ENCODE data around the gene ARL8B.
A peak's percentile ranks its signal among the peaks of the same experiment; 100 is the strongest.

Gene ARL8B

DNA sequence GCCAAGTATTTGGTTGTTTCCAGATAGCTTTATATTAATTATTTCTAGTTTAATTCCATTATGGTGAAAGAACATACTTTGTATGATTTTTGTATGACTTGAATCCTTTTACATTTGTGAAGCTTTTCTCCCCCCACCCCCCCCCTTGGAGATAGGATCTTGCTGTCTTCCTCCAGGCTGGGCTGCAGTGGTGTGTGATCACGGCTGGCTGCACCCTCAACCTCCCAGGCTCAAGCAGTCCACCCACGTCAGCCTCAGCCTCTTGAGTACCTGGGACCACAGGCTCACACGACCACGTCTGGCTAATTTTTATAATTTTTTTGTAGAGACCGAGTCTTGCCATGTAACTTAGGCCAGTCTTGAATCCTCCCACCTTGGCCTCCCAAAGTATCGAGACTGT lies 29.5 kb downstream of the ARL8B start:
- H3K9ac ChIP-seq (ENCODE audit: low read depth, low read length): no peak overlapping the region
- H3K27me3 ChIP-seq (ENCODE audit: control insufficient read depth, insufficient read depth, low read length): no peaks in the 10 kb centered on the region
- H3K4me1 ChIP-seq (ENCODE audit: control insufficient read depth, insufficient read depth, low read length): no peaks in the 10 kb centered on the region
- H3K4me3 ChIP-seq (ENCODE audit: low read length): no peak overlapping the region
- no peaks in the 10 kb centered on the region for H3K36me3 ChIP-seq (ENCODE audit: insufficient read depth, low read length)
- no peaks in the 10 kb centered on the region for H3K9me3 ChIP-seq (replicated peaks; ENCODE audit: low read length)
- no peak overlapping the region for H3K4me2 ChIP-seq (ENCODE audit: low read length)

DNA sequence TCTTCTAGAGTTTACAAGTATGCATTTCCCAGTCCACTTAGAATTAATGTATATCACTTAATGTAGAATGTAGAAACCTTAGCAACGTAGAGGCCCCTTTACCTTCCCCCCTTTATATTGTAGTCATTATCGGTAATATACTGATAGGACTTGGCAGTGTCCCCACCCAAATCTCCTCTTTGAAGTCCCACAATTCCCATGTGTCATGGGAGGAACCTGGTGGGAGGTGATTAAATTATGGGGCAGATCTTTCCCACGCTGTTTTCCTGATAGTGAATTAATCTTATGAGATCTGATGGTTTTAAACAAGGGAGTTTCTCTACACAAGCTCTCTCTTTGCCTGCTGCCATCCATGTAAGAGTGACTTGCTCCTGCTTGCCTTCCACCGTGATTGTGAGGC lies 31.0 kb downstream of the ARL8B start:
- no peaks in the 10 kb centered on the region for H3K27me3 ChIP-seq (ENCODE audit: control insufficient read depth, insufficient read depth, low read length)
- H3K4me3 ChIP-seq (ENCODE audit: low read length): no peak overlapping the region
- H3K9me3 ChIP-seq (replicated peaks; ENCODE audit: low read length): no peaks in the 10 kb centered on the region
- no peaks in the 10 kb centered on the region for H3K36me3 ChIP-seq (ENCODE audit: insufficient read depth, low read length)
- no peak overlapping the region for H3K9ac ChIP-seq (ENCODE audit: low read depth, low read length)
- no peaks in the 10 kb centered on the region for H3K4me1 ChIP-seq (ENCODE audit: control insufficient read depth, insufficient read depth, low read length)
- H3K4me2 ChIP-seq (ENCODE audit: low read length): no peak overlapping the region

DNA sequence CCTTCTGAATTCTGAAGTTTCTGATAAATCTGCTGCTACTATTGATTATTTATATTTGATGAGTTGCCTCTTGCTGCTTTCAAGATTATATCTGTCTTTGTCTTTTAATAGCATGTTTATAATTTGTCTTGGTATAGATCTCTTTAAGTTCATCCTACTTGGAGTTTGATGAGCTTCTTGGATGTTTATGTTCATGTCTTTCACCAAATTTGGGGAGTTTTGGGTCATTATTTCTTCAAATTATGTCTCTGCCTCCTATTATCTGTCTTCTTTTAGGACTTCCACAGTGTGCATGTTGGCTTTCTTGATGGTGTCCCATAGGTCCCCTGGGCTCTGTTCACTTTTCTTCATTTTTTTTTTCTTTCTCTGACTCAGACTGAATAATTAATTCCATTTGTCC lies 33.1 kb downstream of the ARL8B start:
- Histone ChIP-seq H3K9ac (ENCODE audit: low read depth, low read length) (no peak overlapping the region), H3K27me3 (ENCODE audit: control insufficient read depth, insufficient read depth, low read length) (no peaks in the 10 kb centered on the region), H3K4me1 (ENCODE audit: control insufficient read depth, insufficient read depth, low read length) (peaks cover under 1% of the 10 kb centered on the region), H3K9me3 (replicated peaks; ENCODE audit: low read length) (no peaks in the 10 kb centered on the region), H3K36me3 (ENCODE audit: insufficient read depth, low read length) (no peaks in the 10 kb centered on the region), H3K4me3 (ENCODE audit: low read length) (no peak overlapping the region), H3K4me2 (ENCODE audit: low read length) (no peak overlapping the region)

DNA sequence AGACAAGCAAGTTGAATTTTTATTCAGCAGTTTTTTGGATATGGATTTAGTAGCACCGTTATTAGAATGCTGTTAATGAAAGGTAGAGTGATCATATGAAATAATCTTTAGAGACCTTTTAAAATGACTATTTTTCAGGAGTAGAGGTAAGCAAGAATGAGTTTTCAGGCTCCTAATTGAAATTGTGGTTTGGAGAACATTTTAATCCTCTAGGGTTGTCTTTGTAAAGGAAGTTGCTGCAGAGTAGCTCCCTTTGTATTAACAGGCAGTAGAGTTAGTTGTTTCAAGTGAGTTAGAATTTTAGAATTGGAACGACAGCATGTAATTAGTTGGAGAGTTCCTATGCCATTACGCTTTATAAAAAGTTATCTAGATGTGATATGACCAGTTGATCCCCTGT lies 38.2 kb downstream of the ARL8B start:
- Histone ChIP-seq H3K9ac (ENCODE audit: low read depth, low read length) (no peak overlapping the region), H3K4me2 (ENCODE audit: low read length) (no peak overlapping the region), H3K27me3 (ENCODE audit: control insufficient read depth, insufficient read depth, low read length) (no peaks in the 10 kb centered on the region), H3K36me3 (ENCODE audit: insufficient read depth, low read length) (no peaks in the 10 kb centered on the region), H3K4me3 (ENCODE audit: low read length) (no peak overlapping the region), H3K9me3 (replicated peaks; ENCODE audit: low read length) (no peaks in the 10 kb centered on the region), H3K4me1 (ENCODE audit: control insufficient read depth, insufficient read depth, low read length) (peaks cover 26% of the 10 kb centered on the region)

DNA sequence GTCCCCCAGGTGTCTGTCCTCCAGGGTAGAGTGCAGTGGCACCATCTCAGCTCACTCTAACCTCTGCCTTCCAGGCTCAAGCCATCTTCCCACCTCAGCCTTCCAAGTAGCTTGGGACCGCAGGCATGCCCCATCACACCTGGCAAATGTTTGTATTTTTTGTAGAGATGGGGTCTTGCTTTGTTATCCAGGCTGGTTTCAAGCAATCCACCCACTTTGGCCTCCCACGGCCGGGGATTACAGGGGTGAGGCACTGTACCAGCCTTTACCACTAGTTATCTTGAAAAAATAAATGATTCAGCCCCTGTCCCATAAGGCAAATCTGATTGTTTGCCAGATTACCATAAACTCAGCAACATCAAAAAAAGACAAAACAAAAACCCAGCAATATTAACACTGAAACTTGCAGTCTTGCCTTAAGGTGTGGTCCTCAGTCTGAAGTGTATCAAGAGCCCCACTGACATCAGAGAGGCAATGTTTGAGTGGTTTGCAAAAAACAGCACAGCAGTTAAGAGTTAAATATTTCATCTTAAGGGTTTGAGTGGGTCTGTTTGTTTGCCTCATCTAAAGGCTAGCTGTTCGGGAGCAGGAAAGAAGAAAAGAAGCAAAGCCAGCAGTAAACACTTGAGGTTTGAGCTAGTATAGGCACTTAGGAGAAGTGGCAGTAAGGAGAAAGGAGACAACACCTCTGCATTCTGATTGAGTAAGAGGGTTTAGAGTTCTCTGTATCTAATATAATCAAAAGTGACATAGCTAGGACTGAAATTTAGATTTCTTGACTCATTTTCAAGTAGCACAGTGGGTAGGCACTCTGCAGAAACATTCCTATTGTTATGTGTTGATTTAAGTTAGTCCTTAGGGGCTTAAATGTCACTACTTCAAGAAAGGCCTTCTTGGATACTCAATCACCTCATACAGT lies 39.1 kb downstream of the ARL8B start:
- H3K36me3 ChIP-seq (ENCODE audit: insufficient read depth, low read length): no peaks in the 10 kb centered on the region
- no peak overlapping the region for H3K9ac ChIP-seq (ENCODE audit: low read depth, low read length)
- no peaks in the 10 kb centered on the region for H3K27me3 ChIP-seq (ENCODE audit: control insufficient read depth, insufficient read depth, low read length)
- H3K4me1 ChIP-seq (ENCODE audit: control insufficient read depth, insufficient read depth, low read length): peaks cover 26% of the 10 kb centered on the region
- no peaks in the 10 kb centered on the region for H3K9me3 ChIP-seq (replicated peaks; ENCODE audit: low read length)
- H3K4me2 ChIP-seq (ENCODE audit: low read length): peak overlapping the region; percentile 20
- H3K4me3 ChIP-seq (ENCODE audit: low read length): no peak overlapping the region

DNA sequence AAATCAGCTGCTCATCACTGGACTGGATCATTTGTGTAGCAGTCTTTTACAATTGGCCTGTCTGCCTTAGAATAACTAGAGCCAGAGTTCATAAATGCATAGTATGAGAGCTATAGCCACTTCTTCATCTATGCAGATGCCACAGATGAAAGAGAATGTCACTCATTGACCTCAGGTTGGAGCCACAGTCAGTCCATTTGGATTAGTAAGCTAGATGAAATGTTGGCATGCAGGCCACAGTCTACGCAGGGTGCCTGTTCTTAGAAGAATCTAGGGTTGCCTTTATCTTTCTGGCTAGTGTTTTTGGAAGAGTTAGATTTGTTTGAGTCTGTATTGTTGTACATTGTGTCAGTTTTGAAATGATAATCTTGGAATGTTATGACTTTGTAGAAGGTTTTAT lies 40.0 kb downstream of the ARL8B start:
- no peaks in the 10 kb centered on the region for H3K9me3 ChIP-seq (replicated peaks; ENCODE audit: low read length)
- no peaks in the 10 kb centered on the region for H3K36me3 ChIP-seq (ENCODE audit: insufficient read depth, low read length)
- no peaks in the 10 kb centered on the region for H3K27me3 ChIP-seq (ENCODE audit: control insufficient read depth, insufficient read depth, low read length)
- no peak overlapping the region for H3K9ac ChIP-seq (ENCODE audit: low read depth, low read length)
- H3K4me3 ChIP-seq (ENCODE audit: low read length): no peak overlapping the region
- H3K4me1 ChIP-seq (ENCODE audit: control insufficient read depth, insufficient read depth, low read length): peaks cover 26% of the 10 kb centered on the region
- peak overlapping the region; percentile 8 for H3K4me2 ChIP-seq (ENCODE audit: low read length)

DNA sequence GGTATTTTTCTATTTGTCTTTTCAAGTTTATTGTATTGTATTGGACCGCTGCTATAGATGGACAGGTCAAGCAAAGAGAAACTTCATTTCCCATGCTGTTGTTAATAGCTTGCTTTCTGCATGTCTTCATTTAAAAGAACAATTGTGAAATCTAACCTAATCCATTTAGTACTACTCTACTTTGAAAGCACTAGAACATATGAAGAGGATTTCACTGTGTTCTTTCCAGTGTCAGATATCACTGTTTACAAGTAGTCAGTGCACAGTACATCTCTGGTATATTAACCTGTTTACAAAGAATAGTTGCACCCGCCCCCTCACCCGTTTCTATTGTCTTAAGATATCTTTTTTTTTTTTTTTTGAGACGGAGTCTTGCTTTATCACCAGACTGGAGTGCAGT lies 43.6 kb downstream of the ARL8B start:
- Histone ChIP-seq H3K9ac (ENCODE audit: low read depth, low read length) (no peak overlapping the region), H3K36me3 (ENCODE audit: insufficient read depth, low read length) (no peaks in the 10 kb centered on the region), H3K4me1 (ENCODE audit: control insufficient read depth, insufficient read depth, low read length) (peaks cover 21% of the 10 kb centered on the region), H3K4me2 (ENCODE audit: low read length) (no peak overlapping the region), H3K4me3 (ENCODE audit: low read length) (no peak overlapping the region), H3K27me3 (ENCODE audit: control insufficient read depth, insufficient read depth, low read length) (no peaks in the 10 kb centered on the region), H3K9me3 (replicated peaks; ENCODE audit: low read length) (no peaks in the 10 kb centered on the region)

DNA sequence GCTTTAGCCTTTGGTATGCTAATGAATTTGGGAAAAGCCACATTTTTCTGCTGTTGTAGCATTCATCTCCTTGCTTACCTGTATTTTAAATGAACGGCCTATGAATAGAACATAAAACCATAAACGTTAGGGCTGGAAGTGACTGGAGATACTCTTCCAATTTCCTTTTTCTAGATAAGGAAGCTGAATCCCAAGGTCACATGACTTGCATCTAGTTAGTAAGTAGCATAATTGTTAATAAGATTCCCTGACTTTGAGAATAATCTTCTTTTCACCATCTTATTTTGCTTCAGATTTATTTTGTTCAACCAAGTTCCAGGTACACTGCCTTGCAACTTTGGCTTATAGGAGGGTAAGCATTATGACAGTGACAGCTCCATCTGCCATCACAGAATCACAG lies 44.8 kb downstream of the ARL8B start:
- Histone ChIP-seq H3K4me3 (ENCODE audit: low read length) (no peak overlapping the region), H3K9ac (ENCODE audit: low read depth, low read length) (no peak overlapping the region), H3K36me3 (ENCODE audit: insufficient read depth, low read length) (peaks cover 7% of the 10 kb centered on the region), H3K4me1 (ENCODE audit: control insufficient read depth, insufficient read depth, low read length) (peaks cover 9% of the 10 kb centered on the region), H3K27me3 (ENCODE audit: control insufficient read depth, insufficient read depth, low read length) (no peaks in the 10 kb centered on the region), H3K4me2 (ENCODE audit: low read length) (no peak overlapping the region), H3K9me3 (replicated peaks; ENCODE audit: low read length) (no peaks in the 10 kb centered on the region)

DNA sequence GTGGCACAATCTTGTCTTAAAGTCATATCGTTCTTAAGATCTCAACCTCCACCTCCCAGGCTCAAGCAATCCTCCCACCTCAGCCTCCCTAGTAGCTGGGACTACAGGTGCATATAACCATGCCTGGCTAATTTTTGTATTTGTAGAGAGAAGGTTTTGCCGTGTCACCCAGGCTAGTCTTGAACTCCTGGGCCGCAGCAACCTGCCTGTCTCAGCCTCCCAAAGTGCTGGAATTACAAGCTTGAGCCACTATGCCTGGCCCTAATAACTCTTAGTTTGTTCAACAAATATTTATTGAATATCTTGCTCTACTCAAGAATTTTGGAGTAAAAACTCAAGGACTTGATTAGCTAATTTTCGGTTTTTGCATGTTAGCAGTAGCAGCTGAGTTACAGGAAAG lies 46.0 kb downstream of the ARL8B start:
- Histone ChIP-seq H3K4me1 (ENCODE audit: control insufficient read depth, insufficient read depth, low read length) (no peaks in the 10 kb centered on the region), H3K9ac (ENCODE audit: low read depth, low read length) (no peak overlapping the region), H3K27me3 (ENCODE audit: control insufficient read depth, insufficient read depth, low read length) (no peaks in the 10 kb centered on the region), H3K4me3 (ENCODE audit: low read length) (no peak overlapping the region), H3K9me3 (replicated peaks; ENCODE audit: low read length) (no peaks in the 10 kb centered on the region), H3K36me3 (ENCODE audit: insufficient read depth, low read length) (peaks cover 17% of the 10 kb centered on the region), H3K4me2 (ENCODE audit: low read length) (no peak overlapping the region)

DNA sequence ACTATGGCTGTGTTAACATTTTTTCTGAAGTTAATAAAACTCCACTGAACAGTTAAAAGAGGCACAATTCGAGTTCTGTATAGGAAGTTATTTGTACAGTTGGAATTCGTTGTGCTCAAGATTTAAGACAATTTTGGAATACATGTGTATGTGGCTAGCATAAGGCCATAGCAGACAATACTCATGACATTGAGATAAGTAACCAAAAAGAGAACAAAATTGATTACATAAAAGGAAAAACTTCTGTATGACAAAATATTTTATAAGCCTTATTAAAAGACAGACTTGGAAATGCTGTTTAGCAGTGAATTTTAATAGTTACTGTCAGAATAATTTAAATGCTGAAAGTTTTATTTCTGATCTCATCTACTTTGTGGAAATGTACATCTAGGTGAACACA lies 47.7 kb downstream of the ARL8B start:
- Histone ChIP-seq H3K9me3 (replicated peaks; ENCODE audit: low read length) (no peaks in the 10 kb centered on the region), H3K4me2 (ENCODE audit: low read length) (no peak overlapping the region), H3K4me3 (ENCODE audit: low read length) (no peak overlapping the region), H3K9ac (ENCODE audit: low read depth, low read length) (no peak overlapping the region), H3K36me3 (ENCODE audit: insufficient read depth, low read length) (peaks cover 27% of the 10 kb centered on the region), H3K4me1 (ENCODE audit: control insufficient read depth, insufficient read depth, low read length) (no peaks in the 10 kb centered on the region), H3K27me3 (ENCODE audit: control insufficient read depth, insufficient read depth, low read length) (no peaks in the 10 kb centered on the region)

DNA sequence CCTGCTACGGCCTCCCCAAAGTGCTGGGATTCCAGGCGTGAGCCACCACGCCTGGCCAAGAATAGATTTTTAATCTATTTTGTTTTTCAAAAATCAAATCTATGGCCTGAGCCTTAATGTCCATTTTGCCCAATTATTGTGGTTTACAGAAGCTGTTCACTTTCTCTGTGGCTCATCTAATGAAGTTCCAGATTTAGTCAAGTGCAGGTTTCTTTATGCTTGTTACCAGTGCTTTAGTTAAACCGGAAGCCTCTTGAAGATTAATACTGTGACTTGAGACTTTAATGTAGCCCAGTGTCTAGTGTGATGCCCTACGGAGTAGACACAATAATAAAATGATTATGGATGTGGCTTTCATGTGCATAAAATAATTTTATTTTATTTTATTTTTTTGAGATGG lies 48.9 kb downstream of the ARL8B start:
- no peaks in the 10 kb centered on the region for H3K27me3 ChIP-seq (ENCODE audit: control insufficient read depth, insufficient read depth, low read length)
- H3K9ac ChIP-seq (ENCODE audit: low read depth, low read length): no peak overlapping the region
- H3K4me2 ChIP-seq (ENCODE audit: low read length): no peak overlapping the region
- peaks cover 38% of the 10 kb centered on the region for H3K36me3 ChIP-seq (ENCODE audit: insufficient read depth, low read length)
- H3K4me3 ChIP-seq (ENCODE audit: low read length): no peak overlapping the region
- H3K9me3 ChIP-seq (replicated peaks; ENCODE audit: low read length): no peaks in the 10 kb centered on the region
- no peaks in the 10 kb centered on the region for H3K4me1 ChIP-seq (ENCODE audit: control insufficient read depth, insufficient read depth, low read length)

DNA sequence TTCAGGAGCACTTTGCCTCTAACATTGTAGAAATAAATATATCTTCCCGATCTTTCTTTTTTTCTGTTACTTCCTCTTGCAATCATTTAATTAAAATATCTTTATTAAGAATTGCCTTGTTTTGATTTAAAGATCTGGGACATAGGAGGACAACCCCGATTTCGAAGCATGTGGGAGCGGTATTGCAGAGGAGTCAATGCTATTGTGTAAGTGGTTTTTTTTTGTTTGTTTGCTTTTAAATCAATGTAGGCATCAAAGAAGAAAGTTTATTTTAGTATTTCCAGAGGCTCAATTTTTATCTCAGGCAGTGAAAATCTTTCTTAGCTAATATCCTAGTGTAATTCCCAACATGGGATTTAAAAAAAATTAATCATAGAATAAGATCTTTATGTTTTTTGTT lies 49.9 kb downstream of the ARL8B start:
- no peaks in the 10 kb centered on the region for H3K4me1 ChIP-seq (ENCODE audit: control insufficient read depth, insufficient read depth, low read length)
- H3K27me3 ChIP-seq (ENCODE audit: control insufficient read depth, insufficient read depth, low read length): no peaks in the 10 kb centered on the region
- no peak overlapping the region for H3K4me3 ChIP-seq (ENCODE audit: low read length)
- no peak overlapping the region for H3K4me2 ChIP-seq (ENCODE audit: low read length)
- peaks cover 38% of the 10 kb centered on the region for H3K36me3 ChIP-seq (ENCODE audit: insufficient read depth, low read length)
- no peaks in the 10 kb centered on the region for H3K9me3 ChIP-seq (replicated peaks; ENCODE audit: low read length)
- no peak overlapping the region for H3K9ac ChIP-seq (ENCODE audit: low read depth, low read length)

Measured in skeletal muscle satellite cell (primary cell).